HepG2 (cell line): Measurements from ENCODE around the gene CYB561. TPM values are rescaled to one million over a fixed set of nuclear protein-coding genes. Genes with fewer than 3 reads are reported as not detected.
A peak's percentile ranks its signal among the peaks of the same experiment; 100 is the strongest.

Source experiments
- ATAC-seq: fragments of 200-7000 bp; cut with Tn5 transposase; 3 replicates; pipeline ENCODE4 v1.9.1; 2020; ENCODE audit warnings: mild to moderate bottlenecking, moderate library complexity
- BruUV-seq: library from RNA; stranded (reverse); fragments of 400-500 nt; replicated peaks from 2 replicates; lab custom pipeline; 2021; lab: Mats Ljungman, UMichigan
- CTCF ChIA-PET: fragments of 300-600 bp; formaldehyde crosslinking; extraction: SDS; loops from one replicate; lab custom pipeline; 2021; ENCODE audit warnings: low total read pairs, inconsistent platforms, low intra/inter-chr PET ratio; lab: Yijun Ruan, JAX
- POLR2A ChIA-PET: fragments of 350-600 bp; sonication (Branson Sonifier 250); formaldehyde crosslinking; loops from one replicate; lab custom pipeline; 2020; ENCODE audit warnings: antibody characterized with exemption, inconsistent platforms; lab: Yijun Ruan, JAX
- DNase-seq: peaks from one replicate; pipeline ENCODE4 v3.0.0-alpha.2; 2015; ENCODE audit warnings: low spot score
- FAIRE-seq: peaks from 3 replicates; lab custom pipeline; 2011; peaks lifted over from hg19 to GRCh38; lab: Jason Lieb, UNC
- H2AFZ ChIP-seq: one replicate; pipeline ENCODE4 v1.6.1; 2011; ENCODE audit warnings: low read length, inconsistent platforms
- H3K27ac ChIP-seq: fragments of 300-600 bp; 3 replicates; pipeline ENCODE4 v1.8.0; 2011; ENCODE audit warnings: mixed run types, mild to moderate bottlenecking, mixed read lengths, low read length, inconsistent platforms; ENCODE audit not compliant: insufficient read depth; ENCODE audit errors: extremely low read length
- H3K27me3 ChIP-seq, 2 experiments: fragments of 200-600 bp in 1 of 2; 2 replicates in 1 of 2; 3 replicates in 1 of 2; pipeline versions ENCODE4 v1.6.0 to v1.8.0; 2011; ENCODE audit warnings: low read length in 2 of 2, mild to moderate bottlenecking in 2 of 2, moderate library complexity in 2 of 2, inconsistent platforms in 1 of 2; ENCODE audit not compliant: insufficient read depth in 2 of 2, control insufficient read depth in 1 of 2
- H3K36me3 ChIP-seq, 2 experiments: fragments of 200-600 bp in 1 of 2; replicated peaks in 1 of 2; 2 replicates in 1 of 2; 3 replicates in 1 of 2; pipeline versions ENCODE4 v1.5.1 to v1.8.0; 2011; ENCODE audit warnings: low read length in 2 of 2, inconsistent platforms in 1 of 2; ENCODE audit not compliant: insufficient read depth in 2 of 2, control insufficient read depth in 1 of 2
- H3K4me1 ChIP-seq: 2 replicates; pipeline ENCODE4 v1.5.1; 2012; ENCODE audit warnings: low read length, inconsistent platforms; ENCODE audit not compliant: insufficient read depth
- H3K4me2 ChIP-seq: 2 replicates; pipeline ENCODE4 v1.6.0; 2011; ENCODE audit warnings: low read depth, low read length, inconsistent platforms
- H3K4me3 ChIP-seq, 3 experiments: fragments of 200-600 bp in 1 of 3; sonication (generic), shearing (Covaris generic) in 1 of 3; replicated peaks in 1 of 3; 2 replicates each; pipeline ENCODE4 v1.5.1; 2011 to 2016; ENCODE audit warnings: low read length in 3 of 3, inconsistent platforms in 2 of 3, low read depth in 2 of 3, mild to moderate bottlenecking in 2 of 3, control low read depth in 1 of 3, mixed read lengths in 1 of 3; ENCODE audit not compliant: insufficient read depth in 1 of 3
- H3K79me2 ChIP-seq: one replicate; pipeline ENCODE4 v1.6.1; 2011; ENCODE audit warnings: low read length, inconsistent platforms; ENCODE audit not compliant: insufficient read depth
- H3K9ac ChIP-seq: 2 replicates; pipeline ENCODE4 v1.6.0; 2011; ENCODE audit warnings: mild to moderate bottlenecking, low read depth, low read length, inconsistent platforms; ENCODE audit not compliant: insufficient read depth
- H3K9me3 ChIP-seq: 2 replicates; pipeline ENCODE4 v1.5.1; 2012; ENCODE audit warnings: mild to moderate bottlenecking, low read length
- H4K20me1 ChIP-seq: 2 replicates; pipeline ENCODE4 v1.6.0; 2011; ENCODE audit warnings: inconsistent platforms, mild to moderate bottlenecking, low read length, moderate library complexity; ENCODE audit not compliant: insufficient read depth
- MTF1 ChIP-seq: sonication (generic); formaldehyde crosslinking; IDR thresholded peaks from 2 replicates; pipeline ENCODE4 v1.5.0; 2020; ENCODE audit warnings: missing genetic modification reagents
- SNAI1 ChIP-seq: sonication (generic); formaldehyde crosslinking; IDR thresholded peaks from 2 replicates; pipeline ENCODE4 v1.5.0; 2020; ENCODE audit warnings: mild to moderate bottlenecking, missing genetic modification reagents, borderline replicate concordance
- ZNF263 ChIP-seq: sonication (generic); formaldehyde crosslinking; IDR thresholded peaks from 2 replicates; pipeline ENCODE4 v1.4.0; 2020; ENCODE audit warnings: missing genetic modification reagents
- ZNF343 ChIP-seq: sonication (generic); formaldehyde crosslinking; IDR thresholded peaks from 2 replicates; pipeline ENCODE4 v1.4.0; 2020; ENCODE audit warnings: mild to moderate bottlenecking, missing genetic modification reagents
- whole genome bisulfite sequencing: methylation state at CpG from one replicate; pipeline ENCODE4 v1.1.6; 2017; ENCODE audit warnings: low lambda C conversion rate; 5-methylcytosine and 5-hydroxymethylcytosine counted together
- in situ Hi-C: cut with HindIII; loops from 2 replicates; pipeline ENCODE4 v1.10.0; 2017; ENCODE audit warnings: low pct_unique_long_range_greater_than_20kb; ENCODE audit not compliant: extremely low pct_ligation_motif_present
- intact Hi-C: fragments of 100-400 bp; cut with micrococcal nuclease; formaldehyde crosslinking; loops from one replicate; pipeline ENCODE4 v1.10.0; 2022; ENCODE audit not compliant: unreplicated experiment
- polyA plus RNA-seq, 8 experiments: library from polyadenylated mRNA; depleted of rRNA in 3 of 8; stranded (reverse) in 7 of 8; unstranded in 1 of 8; fragments of >200 nt; fragmentation: Illumina TruSeq in 4 of 8; extraction: Trizol in 4 of 8; gene quantifications; 2 replicates each; pipeline versions ENCODE4 v1.2.1 to v1.2.3, GENCODE V29; 2011 to 2016; ENCODE audit warnings: low read depth in 4 of 8, missing spikeins in 1 of 8, mixed read lengths in 1 of 8; ENCODE audit not compliant: insufficient read depth in 1 of 8
- total RNA-seq, 5 experiments: library from RNA; depleted of rRNA; stranded (reverse); fragments of >200 nt; fragmentation: Illumina TruSeq; extraction: Trizol; gene quantifications; 2 replicates each; pipeline ENCODE4 v1.2.3, GENCODE V29; 2016; ENCODE audit warnings: low read depth in 1 of 5
- TF ChIP-seq, protein P1 (sequence below): sonication (generic); formaldehyde crosslinking; IDR thresholded peaks from 2 replicates; pipeline ENCODE4 v1.9.0; 2021; ENCODE audit warnings: missing genetic modification reagents, borderline replicate concordance
- TF ChIP-seq, protein P2 (sequence below): sonication (generic); formaldehyde crosslinking; IDR thresholded peaks from 2 replicates; pipeline ENCODE4 v1.9.0; 2021; ENCODE audit warnings: missing genetic modification reagents, borderline replicate concordance

The CYB561 gene
- total and polyA plus RNA-seq, 2 of the 13 experiments (the other 11 are each of a cell fraction or from before 2014, with no cell fraction given) = 1.5 to 6.7 TPM

DNA sequence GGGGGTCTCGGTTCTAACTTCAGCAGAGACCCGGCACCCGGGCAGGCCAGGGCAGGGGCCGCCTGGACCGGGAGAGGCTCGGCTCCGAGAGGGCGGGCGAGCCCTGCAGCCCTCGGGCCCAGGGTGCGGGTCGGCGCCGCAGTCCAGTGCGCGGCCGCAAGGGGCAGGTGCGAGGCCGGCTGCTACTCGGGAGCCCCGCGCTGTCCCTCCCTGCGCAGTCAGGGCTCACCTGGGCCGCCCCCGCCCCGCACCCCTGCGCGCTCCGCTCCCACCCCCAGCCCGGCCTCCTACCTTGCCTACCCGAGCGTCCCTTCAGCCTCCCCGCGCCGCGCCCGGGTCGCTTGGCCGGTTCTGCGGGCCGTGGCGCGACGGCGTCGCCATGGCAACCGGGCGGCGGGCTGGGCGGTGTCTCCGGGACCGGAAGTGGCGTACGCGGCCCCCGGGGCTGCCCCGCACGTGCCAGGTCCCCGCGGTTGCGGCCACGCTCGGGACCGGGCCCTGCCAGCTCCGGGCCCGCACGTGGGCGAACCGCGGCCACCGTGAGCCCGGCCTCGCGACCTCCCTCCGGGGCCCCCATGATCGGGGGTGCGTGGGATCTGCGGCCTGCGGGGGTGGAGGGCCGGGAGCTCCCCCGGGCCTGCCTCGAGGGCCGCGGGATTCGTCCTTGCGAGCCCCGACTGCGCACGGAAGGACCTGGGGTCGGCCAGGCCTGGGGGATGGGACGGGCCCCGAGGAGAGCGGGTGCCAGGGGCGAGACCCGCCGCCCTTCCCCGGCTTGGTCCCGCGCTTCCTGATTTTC, at the start of gene CYB561 (continued):
- TF ChIP-seq, protein P1, sequence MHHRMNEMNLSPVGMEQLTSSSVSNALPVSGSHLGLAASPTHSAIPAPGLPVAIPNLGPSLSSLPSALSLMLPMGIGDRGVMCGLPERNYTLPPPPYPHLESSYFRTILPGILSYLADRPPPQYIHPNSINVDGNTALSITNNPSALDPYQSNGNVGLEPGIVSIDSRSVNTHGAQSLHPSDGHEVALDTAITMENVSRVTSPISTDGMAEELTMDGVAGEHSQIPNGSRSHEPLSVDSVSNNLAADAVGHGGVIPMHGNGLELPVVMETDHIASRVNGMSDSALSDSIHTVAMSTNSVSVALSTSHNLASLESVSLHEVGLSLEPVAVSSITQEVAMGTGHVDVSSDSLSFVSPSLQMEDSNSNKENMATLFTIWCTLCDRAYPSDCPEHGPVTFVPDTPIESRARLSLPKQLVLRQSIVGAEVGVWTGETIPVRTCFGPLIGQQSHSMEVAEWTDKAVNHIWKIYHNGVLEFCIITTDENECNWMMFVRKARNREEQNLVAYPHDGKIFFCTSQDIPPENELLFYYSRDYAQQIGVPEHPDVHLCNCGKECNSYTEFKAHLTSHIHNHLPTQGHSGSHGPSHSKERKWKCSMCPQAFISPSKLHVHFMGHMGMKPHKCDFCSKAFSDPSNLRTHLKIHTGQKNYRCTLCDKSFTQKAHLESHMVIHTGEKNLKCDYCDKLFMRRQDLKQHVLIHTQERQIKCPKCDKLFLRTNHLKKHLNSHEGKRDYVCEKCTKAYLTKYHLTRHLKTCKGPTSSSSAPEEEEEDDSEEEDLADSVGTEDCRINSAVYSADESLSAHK (CRISPR knock-in tag) = no peak
- TF ChIP-seq SNAI1 (CRISPR knock-in tag) (no peak), ZNF343 (CRISPR knock-in tag) (0 out of 2 replicates have a peak, but pooled peaks have one; percentile 45)
- TF ChIP-seq, all 625 proteins: peak for 112

DNA sequence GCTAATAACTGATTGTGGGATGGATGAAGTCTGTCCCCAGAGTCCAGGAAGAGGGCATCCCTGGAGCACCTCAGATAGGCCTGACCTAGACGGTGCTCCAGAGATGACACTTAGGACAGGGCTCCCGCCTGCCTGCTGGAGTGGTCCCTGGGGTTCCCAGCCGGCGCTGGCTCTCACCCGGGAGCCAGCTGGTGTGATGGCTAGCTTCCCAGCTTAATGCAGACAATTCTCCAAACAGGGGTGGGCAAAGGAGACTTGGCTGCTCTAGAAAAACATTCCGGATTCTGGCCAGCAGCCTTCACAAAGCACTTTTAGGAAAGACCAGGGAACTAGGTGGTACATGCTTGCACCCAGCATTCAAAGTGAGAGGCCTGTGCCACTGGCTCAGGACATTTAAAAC, 49.4 kb upstream of the CYB561 start:
- H2AFZ ChIP-seq = no peak overlapping the region
- H3K27me3 ChIP-seq = peaks cover 8 to 57% of the 10 kb centered on the region in 2 experiments; a peak in 4 of 5 replicates
- no peaks in the 10 kb centered on the region for H4K20me1 ChIP-seq
- H3K9me3 ChIP-seq = no peaks in the 10 kb centered on the region
- DNase-seq (no peak), FAIRE-seq (no peak), ATAC-seq (no peak)
- H3K9ac ChIP-seq = no peak overlapping the region
- ChIA-PET POLR2A (interaction anchor here (0.6 kb wide), 1 partner anchor 17 kb away, joined by 3 read pairs; no protein-coding TSS in a partner anchor), CTCF (no interaction called here)
- no peaks in the 10 kb centered on the region for H3K79me2 ChIP-seq
- TF ChIP-seq MTF1 (CRISPR knock-in tag) (no peak), ZNF263 (peak; percentile 47; the same call in 1 of the 2 replicates)
- TF ChIP-seq, protein P2, sequence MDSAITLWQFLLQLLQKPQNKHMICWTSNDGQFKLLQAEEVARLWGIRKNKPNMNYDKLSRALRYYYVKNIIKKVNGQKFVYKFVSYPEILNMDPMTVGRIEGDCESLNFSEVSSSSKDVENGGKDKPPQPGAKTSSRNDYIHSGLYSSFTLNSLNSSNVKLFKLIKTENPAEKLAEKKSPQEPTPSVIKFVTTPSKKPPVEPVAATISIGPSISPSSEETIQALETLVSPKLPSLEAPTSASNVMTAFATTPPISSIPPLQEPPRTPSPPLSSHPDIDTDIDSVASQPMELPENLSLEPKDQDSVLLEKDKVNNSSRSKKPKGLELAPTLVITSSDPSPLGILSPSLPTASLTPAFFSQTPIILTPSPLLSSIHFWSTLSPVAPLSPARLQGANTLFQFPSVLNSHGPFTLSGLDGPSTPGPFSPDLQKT (CRISPR knock-in tag) = no peak
- no peak overlapping the region for H3K4me3 ChIP-seq
- H3K36me3 ChIP-seq = no peaks in the 10 kb centered on the region
- in situ Hi-C loops (no loop called here), intact Hi-C loops (no loop called here)
- BruUV-seq = no TSS peak
- 36% methylated on average over 6 of the region's 6 CpGs for WGBS
- no peak overlapping the region for H3K4me2 ChIP-seq
- H3K4me1 ChIP-seq = peaks cover 31% of the 10 kb centered on the region
- no peak overlapping the region for H3K27ac ChIP-seq
